Fibroblast of lung (primary cell): ENCODE data around the gene SPTBN1. TPM values are rescaled to one million over a fixed set of nuclear protein-coding genes. Genes with fewer than 3 reads are reported as not detected.

Experiments
- DNase-seq, 2 donors: peaks; one replicate each; pipeline versions ENCODE4 v3.0.0 to v3.0.0-alpha.2; 2010; ENCODE audit warnings: low read depth in 2 of 2
- H2AFZ ChIP-seq: 2 replicates; pipeline ENCODE4 v1.5.1; 2012; ENCODE audit warnings: low read length, control low read depth, inconsistent platforms
- H3K27ac ChIP-seq: 2 replicates; pipeline ENCODE4 v1.5.1; 2011; ENCODE audit warnings: low read length, control low read depth; ENCODE audit not compliant: insufficient read depth
- H3K27me3 ChIP-seq: 2 replicates; pipeline ENCODE4 v1.5.1; 2011; ENCODE audit warnings: mild to moderate bottlenecking, low read length; ENCODE audit not compliant: control insufficient read depth, insufficient read depth
- H3K36me3 ChIP-seq: 2 replicates; pipeline ENCODE4 v1.5.1; 2011; ENCODE audit warnings: low read length; ENCODE audit not compliant: control insufficient read depth, insufficient read depth
- H3K4me1 ChIP-seq: 2 replicates; pipeline ENCODE4 v1.5.1; 2011; ENCODE audit warnings: low read length; ENCODE audit not compliant: control insufficient read depth, insufficient read depth; ENCODE audit errors: extremely low read depth
- H3K4me2 ChIP-seq: 2 replicates; pipeline ENCODE4 v1.5.1; 2011; ENCODE audit warnings: low read length, control low read depth; ENCODE audit not compliant: insufficient read depth; ENCODE audit errors: extremely low read depth
- H3K4me3 ChIP-seq, 4 experiments: fragments of 200-600 bp in 1 of 4; sonication (generic) in 1 of 4; replicated peaks in 1 of 4; 2 replicates each; pipeline ENCODE4 v1.5.1; 2011 to 2016; ENCODE audit warnings: low read length in 4 of 4, low read depth in 3 of 4, mild to moderate bottlenecking in 3 of 4, control low read depth in 2 of 4, inconsistent platforms in 1 of 4, mixed read lengths in 1 of 4; ENCODE audit not compliant: insufficient read depth in 1 of 4; ENCODE audit errors: control extremely low read depth in 1 of 4
- H3K79me2 ChIP-seq: 2 replicates; pipeline ENCODE4 v1.5.1; 2012; ENCODE audit warnings: mild to moderate bottlenecking, low read length, inconsistent platforms; ENCODE audit not compliant: control insufficient read depth, insufficient read depth
- H3K9ac ChIP-seq: 2 replicates; pipeline ENCODE4 v1.5.1; 2011; ENCODE audit warnings: mild to moderate bottlenecking, low read length, control low read depth; ENCODE audit not compliant: insufficient read depth
- H3K9me3 ChIP-seq: 2 replicates; pipeline ENCODE4 v1.5.1; 2012; ENCODE audit warnings: low read depth, low read length; ENCODE audit not compliant: control insufficient read depth, insufficient read depth
- H4K20me1 ChIP-seq: 2 replicates; pipeline ENCODE4 v1.5.1; 2011; ENCODE audit warnings: low read length; ENCODE audit not compliant: control insufficient read depth, insufficient read depth; ENCODE audit errors: extremely low read depth
- CTCF ChIP-seq, 2 donors: IDR thresholded peaks in 1 of 2; conservative IDR thresholded peaks in 1 of 2; 1 replicate in 1 of 2; 2 replicates in 1 of 2; pipeline ENCODE4 v1.5.1; 2011 to 2012; ENCODE audit warnings: low read length in 2 of 2, control low read depth in 1 of 2, inconsistent platforms in 1 of 2, low read depth in 1 of 2, mild to moderate bottlenecking in 1 of 2
- EZH2 ChIP-seq: IDR thresholded peaks from 2 replicates; pipeline ENCODE4 v1.5.1; 2012; ENCODE audit warnings: low read length, control low read depth, mild to moderate bottlenecking; ENCODE audit errors: missing control alignments
- polyA plus RNA-seq, 2 donors: library from polyadenylated mRNA; depleted of rRNA in 1 of 2; stranded (reverse) in 1 of 2; unstranded in 1 of 2; fragments of >200 nt; gene quantifications; 2 replicates each; pipeline ENCODE4 v1.2.1, GENCODE V29; 2011 to 2012; ENCODE audit warnings: missing spikeins in 1 of 2
- total RNA-seq: library from RNA; depleted of rRNA; stranded (reverse); fragments of >200 nt; gene quantifications from 2 replicates; pipeline ENCODE4 v1.2.1, GENCODE V29; 2014

SPTBN1 gene
- total and polyA plus RNA-seq, 2 donors (not counting 1 experiment from before 2014, with no cell fraction given) = 123 to 325 TPM

- DNase-seq = peak in 1 of 2 donors; percentile 55
- peaks cover 1% of the 10 kb centered on the region for H3K36me3 ChIP-seq
Observed at GRCh38 chr2:54486766-54487165, 30.6 kb downstream of the SPTBN1 start.

DNA sequence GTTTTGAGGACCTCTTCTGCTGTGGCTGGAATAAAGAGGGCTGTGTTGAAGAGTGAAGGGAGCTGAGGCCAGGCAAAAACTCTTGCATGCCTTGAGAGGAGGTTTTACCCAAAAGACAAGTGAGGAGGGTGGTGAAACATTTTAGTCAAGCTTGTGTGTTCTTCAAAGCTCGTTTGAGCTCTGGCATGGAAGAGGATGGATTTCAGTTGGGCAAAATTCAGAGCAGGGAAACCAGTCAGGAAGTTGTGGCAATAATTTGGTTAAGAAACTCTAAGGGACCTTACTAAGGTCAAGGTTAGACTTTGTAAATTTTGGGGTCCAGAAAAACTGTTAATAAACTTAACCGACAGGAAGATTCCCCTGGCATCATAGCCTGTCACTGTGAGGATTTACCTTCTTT lies 34.7 kb downstream of the SPTBN1 start:
- H3K9me3 ChIP-seq = no peaks in the 10 kb centered on the region
- H2AFZ ChIP-seq = no peak overlapping the region
- no peak for TF ChIP-seq EZH2
- TF ChIP-seq CTCF (conservative IDR thresholded peaks at IDR 0.05 in 1 of 2, IDR thresholded peaks at IDR 0.05 in 1 of 2; ENCODE audit: low read depth in 1 of 2, low read length in 2 of 2) = no peak
- DNase-seq = no peak
- no peak overlapping the region for H3K27ac ChIP-seq
- H3K9ac ChIP-seq = no peak overlapping the region
- peaks cover 1% of the 10 kb centered on the region for H3K36me3 ChIP-seq
- H3K27me3 ChIP-seq = no peaks in the 10 kb centered on the region
- peaks cover 82% of the 10 kb centered on the region for H3K79me2 ChIP-seq
- H3K4me2 ChIP-seq = no peak overlapping the region
- H3K4me1 ChIP-seq = peaks cover 3% of the 10 kb centered on the region
- no peak overlapping the region for H3K4me3 ChIP-seq
- no peaks in the 10 kb centered on the region for H4K20me1 ChIP-seq

More at GRCh38 chr2:54486766-54487165, 30.6 kb downstream of the SPTBN1 start:
- Histone ChIP-seq H3K4me2 (no peak overlapping the region), H3K9me3 (no peaks in the 10 kb centered on the region), H3K27ac (no peak overlapping the region), H3K4me1 (peaks cover 12% of the 10 kb centered on the region), H3K4me3 (no peak overlapping the region), H3K27me3 (no peaks in the 10 kb centered on the region), H4K20me1 (no peaks in the 10 kb centered on the region), H3K9ac (no peak overlapping the region), H2AFZ (no peak overlapping the region), H3K79me2 (peaks cover 74% of the 10 kb centered on the region)
- TF ChIP-seq EZH2 = no peak

DNA sequence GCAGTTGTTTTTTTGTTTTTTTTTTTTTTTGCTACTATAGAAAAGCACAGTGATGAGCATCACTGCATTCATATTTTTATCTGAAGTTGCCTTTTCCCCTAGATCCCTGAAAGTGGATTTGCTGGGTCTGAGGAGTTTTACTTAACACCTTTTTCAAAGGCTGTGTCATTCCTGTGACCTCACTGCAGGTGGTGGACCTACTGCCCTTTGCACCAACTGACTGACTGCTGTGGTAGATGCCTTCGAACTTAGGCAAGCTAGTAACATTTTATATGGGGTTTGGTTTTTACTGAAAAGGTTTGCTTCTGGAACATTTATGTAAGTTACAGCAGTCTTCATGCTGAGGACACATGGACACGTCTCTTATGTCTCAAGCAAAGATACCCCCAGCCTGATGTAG lies 36.2 kb downstream of the SPTBN1 start:
- peaks cover 1% of the 10 kb centered on the region for H3K36me3 ChIP-seq
- no peak overlapping the region for H3K4me3 ChIP-seq
- TF ChIP-seq CTCF (conservative IDR thresholded peaks at IDR 0.05 in 1 of 2, IDR thresholded peaks at IDR 0.05 in 1 of 2; ENCODE audit: low read depth in 1 of 2, low read length in 2 of 2) = no peak
- TF ChIP-seq EZH2 = no peak
- H3K9me3 ChIP-seq = no peaks in the 10 kb centered on the region
- no peak overlapping the region for H3K27ac ChIP-seq
- no peak overlapping the region for H3K4me2 ChIP-seq
- H3K27me3 ChIP-seq = no peaks in the 10 kb centered on the region
- H3K9ac ChIP-seq = no peak overlapping the region
- peaks cover 82% of the 10 kb centered on the region for H3K79me2 ChIP-seq
- H3K4me1 ChIP-seq = peaks cover 3% of the 10 kb centered on the region
- no peak overlapping the region for H2AFZ ChIP-seq
- H4K20me1 ChIP-seq = no peaks in the 10 kb centered on the region
- DNase-seq = no peak
